ENCODE data around the gene EXOC7. TPM values are rescaled to one million over a fixed set of nuclear protein-coding genes. Genes with fewer than 3 reads are reported as not detected.

Gene EXOC7
- total RNA-seq, 1 experiment from 2014 or later: 114 TPM

- POLR2A ChIA-PET: no interaction called here
- RAD21 ChIA-PET (ENCODE audit: low non-redundant PET in 1 of 2, low total read pairs in 2 of 2, uncharacterized antibody in 2 of 2, unreplicated experiment in 2 of 2): no interaction called here
- no peak for DNase-seq (ENCODE audit: low read depth, low spot score)
- H3K27ac ChIP-seq (ENCODE audit: low read depth, low read length): no peak overlapping the region; the same call in 1 of the 2 replicates
- TF ChIP-seq JUND (IDR thresholded peaks at IDR 0.05) (no peak), EZH2 (IDR thresholded peaks at IDR 0.05) (no peak), RAD21 (IDR thresholded peaks at IDR 0.05; ENCODE audit: low read depth) (no peak), SIN3A (IDR thresholded peaks at IDR 0.05; ENCODE audit: low read depth) (no peak), ZNF274 (IDR thresholded peaks at IDR 0.05; ENCODE audit: low read depth, low read length) (no peak), EZH2phosphoT487 (IDR thresholded peaks at IDR 0.05; ENCODE audit: borderline replicate concordance) (no peak), SP1 (IDR thresholded peaks at IDR 0.05; ENCODE audit: low read depth) (no peak), REST (IDR thresholded peaks at IDR 0.05; ENCODE audit: low read depth) (no peak), MAX (IDR thresholded peaks at IDR 0.05) (no peak), POLR2AphosphoS5 (IDR thresholded peaks at IDR 0.05; ENCODE audit: low read depth, low read length) (no peak), ZFX (IDR thresholded peaks at IDR 0.05) (no peak), CEBPB (IDR thresholded peaks at IDR 0.05; ENCODE audit: low read depth) (no peak), EGR1 (IDR thresholded peaks at IDR 0.05; ENCODE audit: low read depth) (no peak), CBX3 (IDR thresholded peaks at IDR 0.05; ENCODE audit: low read depth) (no peak), FOSL1 (IDR thresholded peaks at IDR 0.05; ENCODE audit: low read depth) (no peak), POLR2A (IDR thresholded peaks at IDR 0.05; ENCODE audit: borderline replicate concordance, extremely low read depth, insufficient read depth, insufficient read length) (no peak), SRF (IDR thresholded peaks at IDR 0.05; ENCODE audit: low read depth) (no peak), ZBTB33 (IDR thresholded peaks at IDR 0.05; ENCODE audit: extremely low read depth, insufficient replicate concordance, low read length) (no peak)
- no peaks in the 10 kb centered on the region for H3K36me3 ChIP-seq (ENCODE audit: control insufficient read depth in 1 of 2, insufficient read depth in 2 of 2, low read length in 2 of 2)
- H4K20me1 ChIP-seq (ENCODE audit: insufficient read depth): no peaks in the 10 kb centered on the region
- H3K4me3 ChIP-seq (replicated peaks in 1 of 2; ENCODE audit: low read depth in 1 of 2, low read length in 2 of 2): no peak overlapping the region
- ATAC-seq: no peak
- H3K79me2 ChIP-seq (ENCODE audit: insufficient read depth, low read length): no peaks in the 10 kb centered on the region
- 0 out of 2 replicates have a peak overlapping the region, but pooled peaks have one; percentile 93 for H3K4me2 ChIP-seq (ENCODE audit: low read length)
- peaks cover 24 to 26% of the 10 kb centered on the region in 2 experiments for H3K4me1 ChIP-seq (ENCODE audit: control insufficient read depth in 1 of 2, insufficient read depth in 2 of 2, low read length in 2 of 2)
- CTCF ChIA-PET: interaction anchor here (1.1 to 1.7 kb wide), 2 partner anchors 19 to 50 kb away, joined by 3 to 4 read pairs; no protein-coding TSS in a partner anchor
- no peaks in the 10 kb centered on the region for H3K9me3 ChIP-seq (ENCODE audit: control insufficient read depth in 1 of 2, insufficient read depth in 1 of 2, low read depth in 1 of 2, low read length in 2 of 2)
- no peak overlapping the region for H3K9ac ChIP-seq (ENCODE audit: low read length)
- intact Hi-C loops (cut with micrococcal nuclease): no loop called here
- no TSS peak for BruUV-seq (replicated peaks)
- no peaks in the 10 kb centered on the region for H3K27me3 ChIP-seq (ENCODE audit: insufficient read depth, low read length)
- H3K9me2 ChIP-seq (ENCODE audit: insufficient read depth): no peaks in the 10 kb centered on the region
- H2AFZ ChIP-seq (ENCODE audit: low read depth, low read length, poor library complexity, severe bottlenecking): no peak overlapping the region
These were observed 27.6 kb upstream of the EXOC7 start for GRCh38 chr17:76131051-76131691.
